Measurements from ENCODE around the gene HSPA4.

Gene HSPA4

GRCh38 chr5:133154274-133155075 lies 102.7 kb downstream of the HSPA4 start:
- in situ Hi-C loops (cut with MboI; ENCODE audit: low sequenced_read_pairs) = no loop called here

DNA sequence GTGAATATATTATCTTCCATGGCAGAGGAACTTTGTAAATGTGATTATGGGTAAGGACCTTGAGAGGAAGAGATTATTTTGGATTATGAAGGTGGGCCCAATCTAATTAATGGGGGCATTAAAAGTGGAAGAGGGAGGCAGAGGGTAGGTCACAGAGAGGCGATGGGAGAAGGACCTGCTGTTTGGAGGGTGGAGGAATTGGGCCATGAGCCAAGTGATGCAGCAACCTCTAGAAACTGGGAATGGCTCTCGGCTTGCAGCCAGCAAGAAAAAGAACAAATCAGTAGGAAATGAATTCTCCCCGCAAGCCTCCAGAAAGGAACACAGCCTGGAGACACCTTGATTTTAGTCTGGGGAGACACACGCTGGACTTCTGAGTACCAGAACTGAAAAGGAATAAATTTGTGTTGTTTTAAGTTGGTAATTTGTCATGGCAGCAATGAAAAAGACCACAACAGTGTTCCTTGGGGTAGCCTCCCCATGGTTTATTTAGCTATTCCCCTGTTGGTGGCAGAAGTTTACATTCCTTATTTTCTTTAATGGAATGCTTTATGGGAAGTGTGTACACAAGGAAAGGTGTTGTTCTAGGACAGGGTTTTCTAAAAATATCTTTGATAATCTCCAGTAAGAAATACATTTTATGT lies 103.6 kb downstream of the HSPA4 start:
- in situ Hi-C loops (cut with MboI; ENCODE audit: low sequenced_read_pairs) = no loop called here
